Smooth muscle cell (in vitro differentiated cells): ENCODE measurements around the gene EPHB1. TPM values are rescaled to one million over a fixed set of nuclear protein-coding genes. Genes with fewer than 3 reads are reported as not detected.

ENCODE experiments used
- DNase-seq: peaks from one replicate; lab custom pipeline; 2025; ENCODE audit not compliant: unreplicated experiment; lab: John Stamatoyannopoulos, UW
- H2AFZ ChIP-seq: fragments of 200-600 bp; sonication (generic); 2 replicates; pipeline ENCODE4 v1.6.0; 2016; ENCODE audit warnings: antibody characterized with exemption, low read depth, mild to moderate bottlenecking
- H3F3A ChIP-seq: fragments of 200-600 bp; sonication (generic); 2 replicates; pipeline ENCODE4 v1.6.0; 2017; ENCODE audit warnings: antibody characterized with exemption, low read depth
- H3K27ac ChIP-seq: fragments of 200-600 bp; sonication (generic); 2 replicates; pipeline ENCODE4 v1.5.1; 2016; ENCODE audit warnings: low read depth, mild to moderate bottlenecking
- H3K27me3 ChIP-seq: fragments of 200-600 bp; sonication (generic); 2 replicates; pipeline ENCODE4 v1.6.1; 2016; ENCODE audit warnings: low read depth, mild to moderate bottlenecking
- H3K36me3 ChIP-seq: fragments of 200-600 bp; sonication (generic); 2 replicates; pipeline ENCODE4 v1.5.1; 2016; ENCODE audit warnings: low read depth
- H3K4me1 ChIP-seq: fragments of 200-600 bp; sonication (generic); 2 replicates; pipeline ENCODE4 v1.5.1; 2016; ENCODE audit warnings: low read depth
- H3K4me2 ChIP-seq: fragments of 200-600 bp; sonication (generic); 2 replicates; pipeline ENCODE4 v1.6.0; 2016; ENCODE audit warnings: mild to moderate bottlenecking
- H3K4me3 ChIP-seq: fragments of 200-600 bp; sonication (generic); 2 replicates; pipeline ENCODE4 v1.5.1; 2016; ENCODE audit warnings: mild to moderate bottlenecking
- H3K79me2 ChIP-seq: fragments of 200-600 bp; sonication (generic); 2 replicates; pipeline ENCODE4 v1.6.0; 2016; ENCODE audit warnings: low read depth, mild to moderate bottlenecking
- H3K9ac ChIP-seq: fragments of 200-600 bp; sonication (generic); 2 replicates; pipeline ENCODE4 v1.6.0; 2016; ENCODE audit warnings: low read depth
- H3K9me3 ChIP-seq: fragments of 200-600 bp; sonication (generic); replicated peaks from 2 replicates; pipeline ENCODE4 v1.5.1; 2016; ENCODE audit warnings: low read depth
- H4K20me1 ChIP-seq: fragments of 200-600 bp; sonication (generic); 2 replicates; pipeline ENCODE4 v1.6.0; 2016; ENCODE audit warnings: low read depth
- CTCF ChIP-seq: fragments of 200-600 bp; sonication (generic); IDR thresholded peaks from 2 replicates; pipeline ENCODE4 v1.5.1; 2017; ENCODE audit warnings: borderline replicate concordance, mild to moderate bottlenecking, antibody characterized with exemption; ENCODE audit not compliant: insufficient read depth, poor library complexity, severe bottlenecking
- WGBS: methylation state at CpG from one replicate; pipeline ENCODE4 v1.1.7; 2016; ENCODE audit warnings: low lambda C conversion rate; 5-methylcytosine and 5-hydroxymethylcytosine counted together
- polyA plus RNA-seq: library from polyadenylated mRNA; unstranded; fragments of >200 nt; fragmentation: Nextera tagmentation; extraction: Ambion mirVana; gene quantifications from 2 replicates; pipeline ENCODE4 v1.2.1, GENCODE V29; 2016
- total RNA-seq: library from RNA; depleted of rRNA; stranded (reverse); fragments of >200 nt; gene quantifications from 2 replicates; pipeline ENCODE4 v1.2.3, GENCODE V29; 2014

EPHB1 gene
- total RNA-seq (2.6 and 2.9 TPM in 2 replicates), polyA plus RNA-seq (1.8 and 2.5 TPM in 2 replicates)

- Histone ChIP-seq H3K4me1 (peaks cover 4% of the 10 kb centered on the region), H3K9ac (peak within 1 kb of the TSS; percentile 7), H4K20me1 (no peaks in the 10 kb centered on the region), H3K4me3 (peak within 1 kb of the TSS; percentile 69), H3F3A (no peaks in the 10 kb centered on the region), H3K79me2 (no peaks in the 10 kb centered on the region), H3K27me3 (peaks cover 50% of the 10 kb centered on the region), H2AFZ (peak within 1 kb of the TSS; percentile 89), H3K36me3 (no peaks in the 10 kb centered on the region), H3K9me3 (no peaks in the 10 kb centered on the region), H3K27ac (no peak within 1 kb of the TSS), H3K4me2 (peak within 1 kb of the TSS; percentile 100)
- DNase-seq: peak; percentile 56
- 1% methylated on average over 62 of the region's 70 CpGs for WGBS
- peak; percentile 87 for TF ChIP-seq CTCF
These were observed at the start of gene EPHB1 for GRCh38 chr3:134794950-134795745. TSS of gene EPHB1 (plus strand) at chr3:134795260.

GRCh38 chr3:134748698-134749097, 46.4 kb upstream of the EPHB1 start:
- no peak for DNase-seq
- Histone ChIP-seq H3K79me2 (no peaks in the 10 kb centered on the region), H4K20me1 (no peaks in the 10 kb centered on the region), H3K27ac (no peak overlapping the region), H3F3A (no peaks in the 10 kb centered on the region), H3K27me3 (no peaks in the 10 kb centered on the region), H3K4me3 (no peak overlapping the region), H3K9ac (no peak overlapping the region), H3K4me2 (no peak overlapping the region), H3K4me1 (no peaks in the 10 kb centered on the region), H2AFZ (no peak overlapping the region), H3K9me3 (no peaks in the 10 kb centered on the region), H3K36me3 (no peaks in the 10 kb centered on the region)
- no peak for TF ChIP-seq CTCF
- 100% methylated on average over 1 of the region's 1 CpG for WGBS

- Histone ChIP-seq H3F3A (no peaks in the 10 kb centered on the region), H3K9me3 (no peaks in the 10 kb centered on the region), H3K27me3 (no peaks in the 10 kb centered on the region), H3K27ac (no peak overlapping the region), H3K36me3 (no peaks in the 10 kb centered on the region), H3K4me1 (no peaks in the 10 kb centered on the region), H2AFZ (no peak overlapping the region), H4K20me1 (no peaks in the 10 kb centered on the region), H3K79me2 (no peaks in the 10 kb centered on the region), H3K9ac (no peak overlapping the region), H3K4me3 (no peak overlapping the region), H3K4me2 (no peak overlapping the region)
- DNase-seq: no peak
- 90% methylated on average over 2 of the region's 2 CpGs for WGBS
- no peak for TF ChIP-seq CTCF
These were observed 45.9 kb upstream of the EPHB1 start for GRCh38 chr3:134749174-134749573.
